Progenitor cell of endocrine pancreas (in vitro differentiated cells): ENCODE measurements around the gene UGT1A9. TPM values are rescaled to one million over a fixed set of nuclear protein-coding genes. Genes with fewer than 3 reads are reported as not detected.

Experiments used
- DNase-seq: peaks from one replicate; pipeline ENCODE4 v3.0.0; 2021; ENCODE audit warnings: low spot score; ENCODE audit not compliant: unreplicated experiment
- H3K27ac Mint-ChIP-seq: 2 replicates; pipeline ENCODE4 v1.8.0; 2021; ENCODE audit warnings: mild to moderate bottlenecking, moderate library complexity, mixed read lengths
- H3K27me3 Mint-ChIP-seq: 2 replicates; pipeline ENCODE4 v1.8.0; 2021; ENCODE audit warnings: mixed read lengths
- H3K36me3 Mint-ChIP-seq: 2 replicates; pipeline ENCODE4 v1.8.0; 2022; ENCODE audit warnings: mixed read lengths; ENCODE audit not compliant: insufficient read depth
- H3K4me1 Mint-ChIP-seq: 2 replicates; pipeline ENCODE4 v1.8.0; 2021; ENCODE audit warnings: low read depth, mixed read lengths
- H3K4me3 Mint-ChIP-seq: 2 replicates; pipeline ENCODE4 v1.8.0; 2021; ENCODE audit warnings: low read depth, mild to moderate bottlenecking, moderate library complexity, mixed read lengths
- H3K9me3 Mint-ChIP-seq: 2 replicates; pipeline ENCODE4 v1.8.0; 2021; ENCODE audit warnings: low read depth, mixed read lengths
- CTCF ChIP-seq: fragments of 200-600 bp; sonication (generic); IDR thresholded peaks from one replicate; pipeline ENCODE4 v1.5.0; 2021; ENCODE audit warnings: antibody characterized with exemption, mild to moderate bottlenecking; ENCODE audit not compliant: unreplicated experiment
- total RNA-seq: library from RNA; stranded (reverse); gene quantifications from 2 replicates; pipeline ENCODE4 v1.2.1, GENCODE V29; 2021

Gene UGT1A9
- total RNA-seq, 1 donor from 2014 or later = not detected

GRCh38 chr2:233775414-233775813 is 103.7 kb downstream of the UGT1A9 start:
- no peak for TF ChIP-seq CTCF
- Mint-ChIP-seq H3K36me3 (no peaks in the 10 kb centered on the region), H3K4me1 (no peaks in the 10 kb centered on the region), H3K4me3 (no peak overlapping the region), H3K9me3 (peaks cover 6% of the 10 kb centered on the region), H3K27ac (no peak overlapping the region), H3K27me3 (peaks cover 3% of the 10 kb centered on the region)
- DNase-seq = no peak

- H3K27ac Mint-ChIP-seq = no peak within 1 kb of the TSS
Measured at GRCh38 chr2:233778030-233778429, 106.3 kb downstream of the UGT1A9 start, which contains the start of gene MROH2A. Gene MROH2A, plus strand, starts transcription at chr2:233778330. Its CDS starts 1,029 bp downstream, at chr2:233779359.

GRCh38 chr2:233779722-233780121 is 108.0 kb downstream of the UGT1A9 start:
- TF ChIP-seq CTCF = no peak
- no peaks in the 10 kb centered on the region for H3K4me1 Mint-ChIP-seq
- peaks cover 6% of the 10 kb centered on the region for H3K9me3 Mint-ChIP-seq
- H3K27me3 Mint-ChIP-seq = peaks cover 14% of the 10 kb centered on the region
- no peaks in the 10 kb centered on the region for H3K36me3 Mint-ChIP-seq
- H3K27ac Mint-ChIP-seq = no peak overlapping the region
- DNase-seq = no peak
- H3K4me3 Mint-ChIP-seq = no peak overlapping the region

More at GRCh38 chr2:233778030-233778429, 106.3 kb downstream of the UGT1A9 start, which contains the start of gene MROH2A:
- H3K36me3 Mint-ChIP-seq = no peaks in the 10 kb centered on the region
- peaks cover 12% of the 10 kb centered on the region for H3K27me3 Mint-ChIP-seq
- TF ChIP-seq CTCF = no peak
- peaks cover 6% of the 10 kb centered on the region for H3K9me3 Mint-ChIP-seq
- no peaks in the 10 kb centered on the region for H3K4me1 Mint-ChIP-seq
- no peak within 1 kb of the TSS for H3K4me3 Mint-ChIP-seq
- DNase-seq = no peak

- Mint-ChIP-seq H3K36me3 (no peaks in the 10 kb centered on the region), H3K27me3 (peaks cover 14% of the 10 kb centered on the region), H3K4me3 (no peak overlapping the region), H3K27ac (no peak overlapping the region), H3K4me1 (no peaks in the 10 kb centered on the region), H3K9me3 (peaks cover 6% of the 10 kb centered on the region)
- no peak for DNase-seq
- no peak for TF ChIP-seq CTCF
Measured at GRCh38 chr2:233780771-233781170, 109.1 kb downstream of the UGT1A9 start.

GRCh38 chr2:233789554-233789953 is 117.9 kb downstream of the UGT1A9 start:
- Mint-ChIP-seq H3K9me3 (no peaks in the 10 kb centered on the region), H3K27me3 (peaks cover 11% of the 10 kb centered on the region), H3K36me3 (no peaks in the 10 kb centered on the region), H3K27ac (no peak overlapping the region), H3K4me3 (no peak overlapping the region), H3K4me1 (no peaks in the 10 kb centered on the region)
- no peak for TF ChIP-seq CTCF
- DNase-seq = no peak
